ENCODE measurements around the gene C16orf96. TPM values are rescaled to one million over a fixed set of nuclear protein-coding genes. Genes with fewer than 3 reads are reported as not detected.
"Not testable (repeated sequence)": the region's sequence is repeated elsewhere in the genome, so short reads cannot be mapped to it uniquely, and the experiment has no call there.

The C16orf96 gene
- total and polyA plus RNA-seq, 4 experiments from 2014 or later = 0.29 to 0.33 TPM; not detected in 2

- H3K36me3 ChIP-seq (ENCODE audit: insufficient read depth, low read length) = no peaks in the 10 kb centered on the region
- no peak overlapping the region for H3K4me3 Mint-ChIP-seq
- no peaks in the 10 kb centered on the region for H3K9me3 Mint-ChIP-seq
- H3K27me3 ChIP-seq (ENCODE audit: insufficient read depth, low read length) = no peaks in the 10 kb centered on the region
- no peaks in the 10 kb centered on the region for H3K4me1 ChIP-seq (ENCODE audit: insufficient read depth, low read length)
- H3K36me3 Mint-ChIP-seq = no peaks in the 10 kb centered on the region
- no peak overlapping the region for H3K4me3 ChIP-seq (ENCODE audit: low read length in 2 of 2)
- H3K4me1 Mint-ChIP-seq = no peaks in the 10 kb centered on the region
- no peak for DNase-seq
- H3K9me3 ChIP-seq (ENCODE audit: control insufficient read depth in 1 of 2, low read length in 2 of 2) = no peaks in the 10 kb centered on the region
- intact Hi-C loops (cut with micrococcal nuclease) = no loop called here
- H3K27ac Mint-ChIP-seq = no peak overlapping the region
- H3K27me3 Mint-ChIP-seq = no peaks in the 10 kb centered on the region
- ChIA-PET CTCF (ENCODE audit: partially characterized antibody) (interaction anchor here (0.6 to 1.8 kb wide), 6 partner anchors 11 to 211 kb away, joined by 3 to 7 read pairs (median 3); no protein-coding TSS in a partner anchor), POLR2A (ENCODE audit: partially characterized antibody) (no interaction called here)
- H3K27ac ChIP-seq (ENCODE audit: low read depth, low read length) = no peak overlapping the region
Measured at GRCh38 chr16:4572715-4573114, 16.6 kb downstream of the C16orf96 start.

- H3K9me3 ChIP-seq (ENCODE audit: control insufficient read depth in 1 of 2, low read length in 2 of 2); H3K9me3 Mint-ChIP-seq; H3K27me3 ChIP-seq (ENCODE audit: insufficient read depth, low read length); H3K36me3 Mint-ChIP-seq; H3K27ac Mint-ChIP-seq; H3K4me3 Mint-ChIP-seq; H3K4me1 ChIP-seq (ENCODE audit: insufficient read depth, low read length); POLR2A ChIA-PET (ENCODE audit: partially characterized antibody); H3K4me3 ChIP-seq (ENCODE audit: low read length in 2 of 2); intact Hi-C loops (cut with micrococcal nuclease); H3K4me1 Mint-ChIP-seq; H3K27me3 Mint-ChIP-seq; H3K27ac ChIP-seq (ENCODE audit: low read depth, low read length); H3K36me3 ChIP-seq (ENCODE audit: insufficient read depth, low read length); DNase-seq: not testable (repeated sequence)
- CTCF ChIA-PET (ENCODE audit: partially characterized antibody) = interaction anchor here (1.1 to 1.8 kb wide), 3 partner anchors 12 to 68 kb away, joined by 3 to 7 read pairs (median 3); no protein-coding TSS in a partner anchor
Measured at GRCh38 chr16:4573926-4574325, 17.8 kb downstream of the C16orf96 start.

GRCh38 chr16:4574919-4575705, 19.0 kb downstream of the C16orf96 start:
- H3K27me3 Mint-ChIP-seq = no peaks in the 10 kb centered on the region
- no peak overlapping the region for H3K27ac Mint-ChIP-seq
- no peaks in the 10 kb centered on the region for H3K36me3 Mint-ChIP-seq
- Histone ChIP-seq H3K27ac (ENCODE audit: low read depth, low read length) (no peak overlapping the region), H3K4me1 (ENCODE audit: insufficient read depth, low read length) (no peaks in the 10 kb centered on the region), H3K36me3 (ENCODE audit: insufficient read depth, low read length) (no peaks in the 10 kb centered on the region), H3K27me3 (ENCODE audit: insufficient read depth, low read length) (no peaks in the 10 kb centered on the region), H3K9me3 (ENCODE audit: control insufficient read depth in 1 of 2, low read length in 2 of 2) (no peaks in the 10 kb centered on the region), H3K4me3 (ENCODE audit: low read length in 2 of 2) (no peak overlapping the region)
- CTCF ChIA-PET (ENCODE audit: partially characterized antibody) = interaction anchor here (1.6 kb wide), 1 partner anchor 11 kb away, joined by 5 read pairs; no protein-coding TSS in a partner anchor
- H3K4me3 Mint-ChIP-seq = no peak overlapping the region
- no peaks in the 10 kb centered on the region for H3K4me1 Mint-ChIP-seq
- H3K9me3 Mint-ChIP-seq = no peaks in the 10 kb centered on the region
- no peak for DNase-seq
- POLR2A ChIA-PET (ENCODE audit: partially characterized antibody) = no interaction called here
- intact Hi-C loops (cut with micrococcal nuclease) = no loop called here

GRCh38 chr16:4576008-4576407, 19.9 kb downstream of the C16orf96 start:
- CTCF ChIA-PET (ENCODE audit: partially characterized antibody) = interaction anchor here (0.6 to 1.6 kb wide), 2 partner anchors 10 to 209 kb away, joined by 3 to 5 read pairs; no protein-coding TSS in a partner anchor
- intact Hi-C loops (cut with micrococcal nuclease) = no loop called here
- Mint-ChIP-seq H3K27me3 (no peaks in the 10 kb centered on the region), H3K4me1 (no peaks in the 10 kb centered on the region), H3K9me3 (no peaks in the 10 kb centered on the region), H3K36me3 (no peaks in the 10 kb centered on the region), H3K4me3 (no peak overlapping the region), H3K27ac (no peak overlapping the region)
- H3K27me3 ChIP-seq (ENCODE audit: insufficient read depth, low read length) = no peaks in the 10 kb centered on the region
- H3K4me1 ChIP-seq (ENCODE audit: insufficient read depth, low read length) = no peaks in the 10 kb centered on the region
- H3K27ac ChIP-seq (ENCODE audit: low read depth, low read length) = no peak overlapping the region
- no peaks in the 10 kb centered on the region for H3K9me3 ChIP-seq (ENCODE audit: control insufficient read depth in 1 of 2, low read length in 2 of 2)
- no peak overlapping the region for H3K4me3 ChIP-seq (ENCODE audit: low read length in 2 of 2)
- H3K36me3 ChIP-seq (ENCODE audit: insufficient read depth, low read length) = no peaks in the 10 kb centered on the region
- no peak for DNase-seq
- POLR2A ChIA-PET (ENCODE audit: partially characterized antibody) = no interaction called here

- Histone ChIP-seq H3K27ac (ENCODE audit: low read depth, low read length) (no peak overlapping the region), H3K36me3 (ENCODE audit: insufficient read depth, low read length) (no peaks in the 10 kb centered on the region), H3K27me3 (ENCODE audit: insufficient read depth, low read length) (no peaks in the 10 kb centered on the region), H3K4me1 (ENCODE audit: insufficient read depth, low read length) (no peaks in the 10 kb centered on the region), H3K4me3 (ENCODE audit: low read length in 2 of 2) (no peak overlapping the region), H3K9me3 (ENCODE audit: control insufficient read depth in 1 of 2, low read length in 2 of 2) (no peaks in the 10 kb centered on the region)
- no peak for DNase-seq
- Mint-ChIP-seq H3K4me1 (no peaks in the 10 kb centered on the region), H3K9me3 (no peaks in the 10 kb centered on the region), H3K27ac (no peak overlapping the region), H3K27me3 (no peaks in the 10 kb centered on the region), H3K36me3 (no peaks in the 10 kb centered on the region), H3K4me3 (no peak overlapping the region)
- ChIA-PET CTCF (ENCODE audit: partially characterized antibody) (no interaction called here), POLR2A (ENCODE audit: partially characterized antibody) (no interaction called here)
- intact Hi-C loops (cut with micrococcal nuclease) = no loop called here
Measured at GRCh38 chr16:4578961-4579530, 22.9 kb downstream of the C16orf96 start.

- CTCF ChIA-PET (ENCODE audit: partially characterized antibody) = no interaction called here
- Mint-ChIP-seq H3K4me1 (no peaks in the 10 kb centered on the region), H3K4me3 (no peak overlapping the region), H3K27ac (no peak overlapping the region), H3K27me3 (no peaks in the 10 kb centered on the region), H3K36me3 (no peaks in the 10 kb centered on the region), H3K9me3 (no peaks in the 10 kb centered on the region)
- Histone ChIP-seq H3K4me1 (ENCODE audit: insufficient read depth, low read length) (no peaks in the 10 kb centered on the region), H3K9me3 (ENCODE audit: control insufficient read depth in 1 of 2, low read length in 2 of 2) (no peaks in the 10 kb centered on the region), H3K27me3 (ENCODE audit: insufficient read depth, low read length) (no peaks in the 10 kb centered on the region), H3K4me3 (ENCODE audit: low read length in 2 of 2) (no peak overlapping the region), H3K27ac (ENCODE audit: low read depth, low read length) (no peak overlapping the region), H3K36me3 (ENCODE audit: insufficient read depth, low read length) (no peaks in the 10 kb centered on the region)
- intact Hi-C loops (cut with micrococcal nuclease) = no loop called here
- DNase-seq = no peak
- POLR2A ChIA-PET (ENCODE audit: partially characterized antibody) = no interaction called here
Measured at GRCh38 chr16:4580250-4580649, 24.1 kb downstream of the C16orf96 start.

- DNase-seq = no peak
- H3K27me3 Mint-ChIP-seq = peaks cover 4 to 5% of the 10 kb centered on the region in 2 donors
- Histone ChIP-seq H3K4me1 (ENCODE audit: insufficient read depth, low read length) (no peaks in the 10 kb centered on the region), H3K4me3 (ENCODE audit: low read length in 2 of 2) (no peak overlapping the region), H3K27ac (ENCODE audit: low read depth, low read length) (no peak overlapping the region), H3K9me3 (ENCODE audit: control insufficient read depth in 1 of 2, low read length in 2 of 2) (no peaks in the 10 kb centered on the region), H3K36me3 (ENCODE audit: insufficient read depth, low read length) (no peaks in the 10 kb centered on the region), H3K27me3 (ENCODE audit: insufficient read depth, low read length) (peaks cover 3% of the 10 kb centered on the region)
- CTCF ChIA-PET (ENCODE audit: partially characterized antibody) = interaction anchor here (2.4 to 4.7 kb wide), 2 partner anchors 77 to 106 kb away, joined by 11 to 57 read pairs; no protein-coding TSS in a partner anchor
- intact Hi-C loops (cut with micrococcal nuclease) = no loop called here
- no peak overlapping the region for H3K27ac Mint-ChIP-seq
- peaks cover 0 to 8% (median 0%) of the 10 kb centered on the region in 8 donors for H3K9me3 Mint-ChIP-seq
- H3K4me3 Mint-ChIP-seq = no peak overlapping the region
- POLR2A ChIA-PET (ENCODE audit: partially characterized antibody) = no interaction called here
- no peaks in the 10 kb centered on the region for H3K36me3 Mint-ChIP-seq
- peaks cover 0 to 4% (median 3%) of the 10 kb centered on the region in 4 donors for H3K4me1 Mint-ChIP-seq
Measured at GRCh38 chr16:4583906-4584305, 27.8 kb downstream of the C16orf96 start.

Measured in CD4-positive, alpha-beta memory T cell (primary cell).